A549 (cell line): ENCODE measurements around the gene HMBS. TPM values are rescaled to one million over a fixed set of nuclear protein-coding genes. Genes with fewer than 3 reads are reported as not detected.

ENCODE experiments used
- ATAC-seq, 2 experiments: fragments of 200-7000 bp in 1 of 2; fragments of >200 bp in 1 of 2; cut with Nextera tagmentation in 1 of 2; cut with Tn5 transposase in 1 of 2; 3 replicates each; pipeline versions ENCODE4 v1.8.0 to v1.9.1; 2018 to 2020; ENCODE audit warnings: mild to moderate bottlenecking in 1 of 2, moderate library complexity in 1 of 2
- CTCF ChIA-PET: fragments of 300-600 bp; sonication (Branson Sonifier 250); formaldehyde crosslinking; extraction: SDS; loops from one replicate; lab custom pipeline; 2021; ENCODE audit warnings: antibody characterized with exemption, inconsistent platforms; lab: Yijun Ruan, JAX
- POLR2A ChIA-PET: fragments of 350-600 bp; formaldehyde crosslinking; extraction: SDS; loops from one replicate; lab custom pipeline; 2021; ENCODE audit warnings: antibody characterized with exemption, inconsistent platforms; lab: Yijun Ruan, JAX
- DNase-seq, 2 experiments: peaks; one replicate each; pipeline versions ENCODE4 v3.0.0 to v3.0.0-alpha.2; 2011 to 2016; ENCODE audit warnings: low read depth in 1 of 2, low spot score in 1 of 2
- FAIRE-seq: peaks from 2 replicates; lab custom pipeline; 2011; peaks lifted over from hg19 to GRCh38; lab: Jason Lieb, UNC
- H3K27ac ChIP-seq, 2 experiments: fragments of >200 bp; sonication (Bioruptor Twin); formaldehyde crosslinking; 3 replicates each; pipeline ENCODE4 v1.5.1; 2016 to 2017
- H3K4me1 ChIP-seq: fragments of >200 bp; sonication (Bioruptor Twin); formaldehyde crosslinking; 3 replicates; pipeline ENCODE4 v1.6.1; 2016
- H3K4me2 ChIP-seq: fragments of >200 bp; sonication (Bioruptor Twin); formaldehyde crosslinking; 3 replicates; pipeline ENCODE4 v1.6.1; 2016
- H3K4me3 ChIP-seq: fragments of >200 bp; sonication (Bioruptor Twin); formaldehyde crosslinking; 3 replicates; pipeline ENCODE4 v1.5.1; 2016
- H3K9me3 ChIP-seq: fragments of >200 bp; sonication (Bioruptor Twin); formaldehyde crosslinking; 3 replicates; pipeline ENCODE4 v1.6.1; 2016
- ATOH8 ChIP-seq: fragments of 250-450 bp; sonication (Bioruptor Pico); IDR thresholded peaks from 2 replicates; pipeline ENCODE4 v1.5.0; 2020; ENCODE audit warnings: low read depth, mild to moderate bottlenecking, moderate library complexity
- BCL3 ChIP-seq: fragments of >200 bp; sonication (Bioruptor Twin); formaldehyde crosslinking; IDR thresholded peaks from 3 replicates; pipeline ENCODE4 v1.6.1; 2016
- CBX2 ChIP-seq: fragments of 200-600 bp; sonication (generic); IDR thresholded peaks from 2 replicates; pipeline ENCODE4 v1.6.1; 2016; ENCODE audit warnings: low read depth, mild to moderate bottlenecking, borderline replicate concordance
- CEBPB ChIP-seq, 2 experiments: fragments of >200 bp in 1 of 2; sonication (Bioruptor Twin) in 1 of 2; formaldehyde crosslinking in 1 of 2; IDR thresholded peaks; 2 replicates each; pipeline ENCODE4 v1.6.1; 2012 to 2016
- CHD2 ChIP-seq: fragments of 150-350 bp; IDR thresholded peaks from 2 replicates; pipeline ENCODE4 v1.6.1; 2014; ENCODE audit warnings: low read length; ENCODE audit not compliant: partially characterized antibody
- E2F6 ChIP-seq: IDR thresholded peaks from 2 replicates; pipeline ENCODE4 v1.6.1; 2012; ENCODE audit warnings: low read depth, borderline replicate concordance
- FOSB ChIP-seq: fragments of 250-450 bp; sonication (Bioruptor Pico); IDR thresholded peaks from 2 replicates; pipeline ENCODE4 v1.5.0; 2020; ENCODE audit warnings: mild to moderate bottlenecking, moderate library complexity
- FOXS1 ChIP-seq: fragments of 250-450 bp; sonication (Bioruptor Pico); IDR thresholded peaks from 2 replicates; pipeline ENCODE4 v1.5.0; 2020; ENCODE audit warnings: mild to moderate bottlenecking, moderate library complexity
- HES2 ChIP-seq: fragments of >200 bp; sonication (Bioruptor Twin); formaldehyde crosslinking; IDR thresholded peaks from 2 replicates; pipeline ENCODE4 v1.6.1; 2016
- HEYL ChIP-seq: fragments of 250-450 bp; sonication (Bioruptor Pico); IDR thresholded peaks from 2 replicates; pipeline ENCODE4 v1.8.0; 2021; ENCODE audit warnings: mild to moderate bottlenecking, moderate library complexity
- HOXA7 ChIP-seq: fragments of 250-450 bp; sonication (Bioruptor Pico); IDR thresholded peaks from 2 replicates; pipeline ENCODE4 v1.5.0; 2020; ENCODE audit warnings: mild to moderate bottlenecking, moderate library complexity
- HOXB5 ChIP-seq: fragments of 250-450 bp; sonication (Bioruptor Pico); IDR thresholded peaks from 2 replicates; pipeline ENCODE4 v1.5.0; 2020; ENCODE audit warnings: mild to moderate bottlenecking, moderate library complexity
- JUN ChIP-seq, 2 experiments: fragments of >200 bp; sonication (Bioruptor Twin); formaldehyde crosslinking; IDR thresholded peaks; 2 replicates in 1 of 2; 3 replicates in 1 of 2; pipeline ENCODE4 v1.6.1; 2016 to 2017
- MAX ChIP-seq: IDR thresholded peaks from 2 replicates; pipeline ENCODE4 v1.6.1; 2012
- MYC ChIP-seq: IDR thresholded peaks from 2 replicates; pipeline ENCODE4 v1.6.1; 2012; ENCODE audit warnings: mild to moderate bottlenecking, inconsistent platforms, low read length, improper control_type of control experiment, borderline replicate concordance
- NR3C1 ChIP-seq: fragments of >200 bp; sonication (Bioruptor Twin); formaldehyde crosslinking; IDR thresholded peaks from 3 replicates; pipeline ENCODE4 v1.6.1; 2017
- PHF8 ChIP-seq: fragments of 200-600 bp; sonication (generic); IDR thresholded peaks from 2 replicates; pipeline ENCODE4 v1.6.1; 2016; ENCODE audit warnings: low read depth, mild to moderate bottlenecking, antibody characterized with exemption, moderate library complexity, borderline replicate concordance
- POLR2A ChIP-seq: IDR thresholded peaks from 2 replicates; pipeline ENCODE4 v1.6.1; 2012; ENCODE audit warnings: mild to moderate bottlenecking, low read length
- RAD21 ChIP-seq, 2 experiments: fragments of >200 bp in 1 of 2; sonication (Bioruptor Twin) in 1 of 2; formaldehyde crosslinking in 1 of 2; IDR thresholded peaks in 1 of 2; conservative IDR thresholded peaks in 1 of 2; 2 replicates in 1 of 2; 3 replicates in 1 of 2; pipeline ENCODE4 v1.6.1; 2012 to 2018; ENCODE audit warnings: inconsistent platforms in 1 of 2
- REST ChIP-seq: fragments of 200-600 bp; sonication (generic); IDR thresholded peaks from 2 replicates; pipeline ENCODE4 v1.6.1; 2016; ENCODE audit warnings: antibody characterized with exemption, mild to moderate bottlenecking, moderate library complexity
- RFX5 ChIP-seq: fragments of 450-650 bp; IDR thresholded peaks from 2 replicates; pipeline ENCODE4 v1.7.1; 2014; ENCODE audit warnings: antibody characterized with exemption, mild to moderate bottlenecking, moderate library complexity
- SMC3 ChIP-seq: fragments of >200 bp; sonication (Bioruptor Twin); formaldehyde crosslinking; IDR thresholded peaks from 3 replicates; pipeline ENCODE4 v1.6.1; 2018; ENCODE audit warnings: inconsistent platforms
- SREBF2 ChIP-seq: fragments of 450-650 bp; IDR thresholded peaks from 2 replicates; pipeline ENCODE4 v1.6.1; 2014; ENCODE audit warnings: mild to moderate bottlenecking, moderate library complexity
- USF2 ChIP-seq: fragments of 450-650 bp; IDR thresholded peaks from 2 replicates; pipeline ENCODE4 v1.6.1; 2014; ENCODE audit warnings: antibody characterized with exemption
- ZFP36 ChIP-seq: fragments of 450-650 bp; IDR thresholded peaks from 2 replicates; pipeline ENCODE4 v1.6.1; 2014; ENCODE audit warnings: borderline replicate concordance; ENCODE audit not compliant: partially characterized antibody
- ZNF302 ChIP-seq: fragments of 250-450 bp; sonication (Bioruptor Pico); IDR thresholded peaks from 2 replicates; pipeline ENCODE4 v1.9.0; 2021; ENCODE audit warnings: inconsistent platforms, mild to moderate bottlenecking, moderate library complexity
- ZSCAN20 ChIP-seq: fragments of 250-450 bp; sonication (Bioruptor Pico); IDR thresholded peaks from 2 replicates; pipeline ENCODE4 v1.8.0; 2022; ENCODE audit warnings: mild to moderate bottlenecking, moderate library complexity
- WGBS: methylation state at CpG from one replicate; pipeline ENCODE4 v1.1.6; 2017; ENCODE audit errors: missing lambda C conversion rate; 5-methylcytosine and 5-hydroxymethylcytosine counted together
- polyA minus RNA-seq: library from RNA; depleted of rRNA, polyadenylated mRNA; stranded (reverse); fragments of >200 nt; gene quantifications from 2 replicates; pipeline ENCODE4 v1.2.3, GENCODE V29; 2011; rRNA and poly(A)+ RNA removed
- polyA plus RNA-seq, 4 experiments: library from polyadenylated mRNA; depleted of rRNA in 3 of 4; stranded (reverse); fragments of >200 nt; fragmentation: RNase III in 1 of 4; extraction: RNeasy Plus Mini Kit Qiagen cat#74134 plus additional on column Dnase treatment in 1 of 4; gene quantifications; 2 replicates in 3 of 4; 3 replicates in 1 of 4; pipeline ENCODE4 v1.2.3, GENCODE V29; 2011 to 2017

The HMBS gene
- polyA plus RNA-seq (2011; rRNA removed) (62.2 and 77.6 TPM in 2 replicates), polyA plus RNA-seq (2017; fragmentation: RNase III; extraction: RNeasy Plus Mini Kit Qiagen cat#74134 plus additional on column Dnase treatment) (48.8 to 51.7 TPM (median 49.1 TPM) in 3 replicates), polyA minus RNA-seq (56.8 and 74.4 TPM in 2 replicates)
- polyA plus RNA-seq (2012; cell fraction: cytosol; rRNA removed), result 71.6 and 74.7 TPM in 2 replicates
- 83.1 and 86.5 TPM in 2 replicates for polyA plus RNA-seq (2012; cell fraction: nucleus; rRNA removed)

GRCh38 chr11:119084663-119085436 is at the start of gene HMBS:
HMBS (plus strand) TSS chr11:119084881; CDS start chr11:119085034, 153 bp downstream.
- ChIA-PET POLR2A (interaction anchor here (0.5 to 2.7 kb wide), 26 partner anchors 9 to 1711 kb away, joined by 3 to 33 read pairs (median 4); partner anchors contain the start of genes C2CD2L, CBL, DPAGT1 and VPS11), CTCF (interaction anchor here (1.1 to 3.5 kb wide), 3 partner anchors 10 to 254 kb away, joined by 4 to 21 read pairs (median 5); a partner anchor contains a TSS)
- FAIRE-seq (no peak), DNase-seq (peak; percentile 78 to 92), ATAC-seq (peak; percentile 93 to 96)
- peak within 1 kb of the TSS; percentile 88 to 96 for H3K27ac ChIP-seq
- peaks cover 22% of the 10 kb centered on the region for H3K4me1 ChIP-seq
- peak within 1 kb of the TSS; percentile 81 for H3K4me3 ChIP-seq
- TF ChIP-seq ATOH8 (CRISPR knock-in tag), result no peak
- no peak for TF ChIP-seq HOXB5 (CRISPR knock-in tag)
- TF ChIP-seq MYC, result 0 out of 2 replicates have a peak, but pooled peaks have one; percentile 39
- peak; percentile 75 for TF ChIP-seq POLR2A
- no peak for TF ChIP-seq ZSCAN20
- no peak for TF ChIP-seq FOSB (CRISPR knock-in tag)
- TF ChIP-seq SREBF2, result no peak
- no peak for TF ChIP-seq REST
- no peak for TF ChIP-seq HOXA7 (CRISPR knock-in tag)
- TF ChIP-seq E2F6, result peak; percentile 86
- no peak for TF ChIP-seq FOXS1 (CRISPR knock-in tag)
- no peak for TF ChIP-seq SMC3
- no peak for TF ChIP-seq NR3C1
- TF ChIP-seq JUN (IDR thresholded peaks at IDR 0.05), result peak; percentile 46 to 87; a peak in 4 of 5 replicates
- TF ChIP-seq MAX, result peak; percentile 84
- peak in 1 of 2 experiments; percentile 85; a peak in 3 of 4 replicates for TF ChIP-seq CEBPB (IDR thresholded peaks at IDR 0.05)
- TF ChIP-seq PHF8, result peak; percentile 76; the same call in 1 of the 2 replicates
- no peak for TF ChIP-seq HEYL (CRISPR knock-in tag)
- no peak for TF ChIP-seq RAD21 (conservative IDR thresholded peaks at IDR 0.05 in 1 of 2, IDR thresholded peaks at IDR 0.05 in 1 of 2)
- TF ChIP-seq CHD2, result no peak
- TF ChIP-seq HES2, result no peak
- TF ChIP-seq RFX5, result peak; percentile 68; the same call in 1 of the 2 replicates
- peak; percentile 66; the same call in 1 of the 3 replicates for TF ChIP-seq BCL3
- no peak for TF ChIP-seq CBX2
- TF ChIP-seq USF2, result peak; percentile 64
- TF ChIP-seq ZNF302 (CRISPR knock-in tag), result no peak
- TF ChIP-seq ZFP36, result no peak
- no peaks in the 10 kb centered on the region for H3K9me3 ChIP-seq
- H3K4me2 ChIP-seq, result peak within 1 kb of the TSS; percentile 99
- under 1% methylated on average over 29 of the region's 45 CpGs for WGBS
